ENCODE data around the gene MLF1. TPM values are rescaled to one million over a fixed set of nuclear protein-coding genes. Genes with fewer than 3 reads are reported as not detected.
A peak's percentile ranks its signal among the peaks of the same experiment; 100 is the strongest.
"Not testable (repeated sequence)": the region's sequence is repeated elsewhere in the genome, so short reads cannot be mapped to it uniquely, and the experiment has no call there.

MLF1 gene, protein sequence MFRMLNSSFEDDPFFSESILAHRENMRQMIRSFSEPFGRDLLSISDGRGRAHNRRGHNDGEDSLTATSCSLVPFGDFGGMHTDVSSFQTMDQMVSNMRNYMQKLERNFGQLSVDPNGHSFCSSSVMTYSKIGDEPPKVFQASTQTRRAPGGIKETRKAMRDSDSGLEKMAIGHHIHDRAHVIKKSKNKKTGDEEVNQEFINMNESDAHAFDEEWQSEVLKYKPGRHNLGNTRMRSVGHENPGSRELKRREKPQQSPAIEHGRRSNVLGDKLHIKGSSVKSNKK
- total RNA-seq, result 0.25 TPM

DNA sequence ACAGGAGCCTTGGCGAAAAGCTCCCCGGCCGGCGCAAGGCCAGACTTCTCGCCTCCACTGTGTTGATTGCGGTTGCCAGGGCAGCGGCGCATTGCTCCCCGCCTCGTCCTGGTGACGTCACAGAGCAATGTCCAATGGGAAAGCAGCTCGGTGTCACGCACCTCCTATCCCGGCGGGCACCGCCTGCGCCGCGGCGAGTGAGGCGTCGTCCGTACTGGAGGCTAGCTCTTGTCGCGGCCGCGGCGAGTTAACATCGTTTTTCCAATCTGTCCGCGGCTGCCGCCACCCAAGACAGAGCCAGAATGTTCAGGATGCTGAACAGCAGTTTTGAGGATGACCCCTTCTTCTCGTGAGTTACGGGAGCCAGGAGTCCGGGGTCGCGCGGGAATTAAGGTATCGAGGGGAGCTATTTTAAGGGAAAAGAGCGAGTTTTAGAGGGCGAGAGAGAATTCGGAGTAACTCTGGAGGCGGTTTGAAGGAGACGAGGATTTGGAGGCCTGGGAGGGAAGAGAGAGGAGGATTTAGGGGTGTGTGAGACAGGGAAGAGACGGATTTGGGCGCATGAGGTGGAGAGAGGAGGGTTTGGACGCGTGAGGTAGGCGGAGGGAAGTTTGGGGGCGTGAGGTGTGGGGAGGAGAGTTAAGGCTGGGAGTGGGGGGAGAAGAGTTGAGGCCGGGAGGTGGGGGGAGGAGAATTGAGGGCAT is at the start of gene MLF1:
Gene MLF1, plus strand, starts transcription at position 196 of the 704 bp plus-strand sequence. Its CDS starts 107 bp downstream, at position 303.
- DNase-seq (ENCODE audit: low spot score) (peak; percentile 82), ATAC-seq (peak; percentile 98)

DNA sequence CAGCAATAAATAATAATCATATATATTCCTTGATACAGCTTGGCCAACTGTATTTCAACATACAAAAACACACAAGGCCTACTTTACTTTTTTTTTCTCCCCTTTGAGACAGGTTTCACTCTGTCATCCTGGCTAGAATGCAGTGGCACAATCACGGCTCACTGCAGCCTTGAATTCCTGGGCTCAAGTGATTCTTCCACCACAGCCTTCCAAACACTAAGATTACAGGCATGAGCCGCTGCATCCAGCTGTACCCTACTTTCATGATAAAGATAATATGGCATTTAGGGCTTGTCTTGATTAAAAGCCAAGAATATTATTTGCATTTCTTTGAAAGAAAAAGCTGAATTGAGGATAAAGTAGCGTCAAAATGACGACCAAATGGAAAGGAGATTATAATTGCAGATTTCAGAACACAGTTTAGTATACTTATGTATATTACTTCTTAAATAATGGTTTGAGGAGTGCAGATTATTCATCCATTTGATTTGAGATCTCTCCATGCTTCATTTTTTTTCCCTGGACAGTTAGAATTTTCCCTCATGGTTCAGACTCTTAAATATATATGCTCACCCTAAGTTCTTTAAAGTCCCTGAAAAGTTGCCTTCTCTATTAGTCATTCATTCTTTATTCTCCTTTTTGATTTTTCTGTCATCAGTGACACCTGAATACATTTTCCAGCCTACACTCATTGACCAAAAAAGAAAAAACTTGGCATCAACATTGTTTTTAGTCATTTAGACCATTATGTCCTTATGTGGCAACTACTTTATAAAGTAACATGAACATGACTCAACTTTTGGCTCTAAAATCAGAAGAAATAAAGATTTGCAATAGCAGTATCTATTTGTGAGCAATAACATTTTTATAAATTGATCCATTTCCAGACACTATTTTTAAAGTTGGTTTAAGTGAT is 48.5 kb upstream of the MLF1 start:
- ATAC-seq, result no peak
- no peak for DNase-seq (ENCODE audit: low spot score)

DNA sequence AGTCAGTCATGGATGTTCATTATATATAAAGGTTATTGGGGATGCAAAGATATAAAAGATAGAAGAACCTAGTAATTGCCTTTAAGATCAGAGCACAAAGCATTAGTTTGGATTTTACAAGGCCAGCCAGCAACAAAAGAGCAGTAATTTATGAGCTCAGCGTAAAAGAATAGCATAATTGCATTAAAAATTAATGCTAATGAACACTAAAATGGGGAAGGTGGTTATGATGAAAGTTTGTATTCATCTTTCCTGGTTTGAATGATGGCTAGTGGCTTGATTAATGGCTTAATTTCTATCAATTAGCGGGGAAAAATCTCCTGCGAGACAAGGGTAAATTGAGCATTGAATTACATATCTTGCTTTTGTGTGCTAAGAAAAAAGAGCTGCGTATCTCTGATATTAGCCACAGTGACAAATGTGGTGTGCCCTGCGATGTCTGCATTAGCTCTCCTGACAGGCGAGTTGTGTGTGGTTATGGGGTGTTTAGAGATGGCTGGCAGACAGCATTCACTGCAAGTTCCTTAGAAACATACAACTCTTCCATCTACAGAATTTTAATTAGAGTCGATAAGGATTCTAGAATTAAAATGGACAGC is 42.8 kb upstream of the MLF1 start:
- no peak for ATAC-seq

DNA sequence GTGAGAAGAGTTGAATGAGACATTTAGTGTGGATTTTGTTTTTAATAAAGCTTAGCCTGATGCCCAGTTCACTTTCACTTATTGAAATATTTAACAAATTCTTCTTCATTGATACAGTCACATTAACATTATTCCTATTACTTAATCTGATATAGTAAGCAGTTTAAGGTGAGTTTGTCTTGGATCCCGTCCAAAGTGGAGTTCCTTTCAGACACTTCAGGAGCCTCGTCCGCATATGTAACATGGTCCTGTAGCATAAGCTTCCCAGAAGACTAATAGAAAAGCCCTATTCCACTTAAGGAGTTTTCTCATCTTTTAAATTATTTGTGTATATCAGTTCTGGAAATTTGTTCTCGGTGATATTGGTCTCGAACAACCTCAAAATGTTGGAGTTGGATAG is 39.7 kb upstream of the MLF1 start:
- no peak for ATAC-seq
- DNase-seq (ENCODE audit: low spot score), result no peak

More for the DNA sequence above, 42.8 kb upstream of the MLF1 start:
- DNase-seq (ENCODE audit: low spot score), result no peak

DNA sequence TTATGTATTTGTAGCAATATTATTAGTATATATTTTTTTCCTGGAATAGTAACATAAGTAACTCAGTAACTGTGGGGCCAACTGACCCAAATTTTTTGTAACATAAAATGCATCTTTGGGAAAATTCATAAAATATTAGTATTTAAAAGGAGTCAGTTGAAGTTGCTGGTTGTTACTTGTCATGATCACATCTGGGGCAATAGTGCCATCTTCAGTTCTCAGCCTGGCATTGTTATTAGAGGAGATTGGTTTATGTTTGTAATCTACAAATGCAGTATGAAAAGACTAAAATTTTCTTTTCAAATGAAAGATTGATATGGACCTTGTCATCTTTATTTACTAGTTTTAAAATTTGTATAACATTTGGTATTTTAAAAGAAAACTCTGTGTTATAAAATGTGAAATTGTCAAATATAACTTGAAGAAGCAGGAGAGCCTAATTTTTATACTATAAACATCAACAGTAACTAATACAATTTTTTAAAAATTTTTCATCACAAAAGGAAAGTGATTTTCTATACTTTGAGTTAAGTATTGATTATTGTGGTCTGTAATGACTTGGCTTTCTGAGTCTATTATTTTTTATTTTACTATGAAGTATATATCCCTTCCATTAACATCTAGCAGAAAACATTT is 38.8 kb upstream of the MLF1 start:
- ATAC-seq (peak; percentile 62), DNase-seq (ENCODE audit: low spot score) (no peak)

DNA sequence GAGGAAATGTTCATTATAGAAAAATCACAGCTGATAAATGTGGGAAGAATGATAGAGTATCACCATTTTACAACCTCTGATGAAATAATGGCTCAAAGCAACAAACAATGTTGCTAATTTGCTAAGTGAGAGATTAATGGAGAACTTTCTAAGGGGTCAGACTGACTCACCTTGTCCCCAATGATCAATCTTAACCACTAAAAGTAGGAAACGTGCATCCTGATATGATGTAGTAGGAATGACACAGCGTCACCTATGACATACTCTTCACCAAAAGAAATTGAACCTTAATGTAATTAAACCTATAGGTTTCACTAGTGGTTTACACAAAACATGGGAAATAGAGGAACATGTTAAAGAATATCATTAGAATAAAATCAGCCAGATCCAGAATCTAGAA is 35.1 kb upstream of the MLF1 start:
- no peak for DNase-seq (ENCODE audit: low spot score)
- ATAC-seq, result no peak

DNA sequence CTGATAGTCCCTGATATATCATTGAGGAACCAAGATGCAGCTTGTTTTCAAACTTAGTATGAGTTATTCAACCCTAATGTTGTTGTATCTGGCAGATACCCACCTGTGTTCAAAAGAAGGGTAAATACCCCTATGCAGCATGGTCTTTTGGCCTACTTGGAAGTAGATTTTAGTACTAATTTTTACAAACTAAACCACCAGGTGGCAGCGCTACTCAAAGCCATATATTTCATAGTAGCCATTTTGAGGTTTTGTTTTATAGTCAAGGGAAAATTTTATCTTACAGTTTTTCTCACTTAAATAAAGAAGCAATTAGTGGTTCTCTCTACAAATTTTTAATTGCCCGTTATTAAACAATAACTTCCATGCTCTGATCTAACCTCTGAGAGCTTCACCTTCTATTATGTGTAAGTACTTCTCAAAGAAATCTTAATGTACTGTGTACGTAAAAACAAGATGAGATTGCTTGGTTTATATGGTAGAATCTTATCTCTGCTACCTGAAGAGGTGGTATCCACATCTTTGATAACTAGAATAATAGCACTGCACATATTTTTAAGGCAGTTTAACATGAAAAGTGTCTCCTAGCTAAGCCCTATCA is 31.5 kb upstream of the MLF1 start:
- ATAC-seq (peak; percentile 75), DNase-seq (ENCODE audit: low spot score) (no peak)

DNA sequence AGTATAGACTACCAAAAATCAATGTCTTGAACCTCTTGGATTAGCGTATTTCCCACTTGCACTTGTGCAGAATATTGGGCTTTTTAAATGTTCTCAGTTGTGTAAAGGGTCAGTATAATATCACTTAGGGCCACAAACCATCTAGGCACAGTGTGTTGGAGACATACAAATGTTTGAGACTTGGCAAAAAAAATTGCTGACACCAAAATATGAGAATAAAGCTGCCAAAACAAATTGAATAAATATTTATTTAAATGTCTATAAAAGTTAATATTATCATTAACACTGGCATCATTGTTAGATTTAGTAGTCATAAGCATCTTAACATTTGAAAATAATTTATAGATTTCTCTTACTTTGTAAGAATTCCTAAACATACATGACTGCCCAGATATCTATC is 30.9 kb upstream of the MLF1 start:
- DNase-seq (ENCODE audit: low spot score) (no peak), ATAC-seq (no peak)

DNA sequence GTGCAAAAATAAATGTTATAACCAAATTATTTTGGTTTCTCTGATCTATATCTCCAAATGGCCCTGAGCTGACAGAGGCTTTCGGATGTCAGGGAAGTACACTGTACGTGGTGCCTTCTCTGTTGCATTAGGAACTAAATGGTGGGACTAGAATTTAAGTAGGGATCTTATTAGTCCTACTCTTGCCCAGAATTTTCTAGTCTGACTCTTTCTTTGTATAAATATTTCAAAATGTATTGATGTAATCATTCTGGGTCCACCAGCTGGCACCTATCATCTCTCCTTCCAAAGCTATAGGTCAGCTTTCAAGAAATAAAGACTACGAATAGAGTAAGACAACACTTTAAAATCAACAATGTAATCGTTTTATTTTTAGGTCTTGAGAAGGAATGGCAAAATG is 22.3 kb upstream of the MLF1 start:
- DNase-seq (ENCODE audit: low spot score) (no peak), ATAC-seq (no peak)

DNA sequence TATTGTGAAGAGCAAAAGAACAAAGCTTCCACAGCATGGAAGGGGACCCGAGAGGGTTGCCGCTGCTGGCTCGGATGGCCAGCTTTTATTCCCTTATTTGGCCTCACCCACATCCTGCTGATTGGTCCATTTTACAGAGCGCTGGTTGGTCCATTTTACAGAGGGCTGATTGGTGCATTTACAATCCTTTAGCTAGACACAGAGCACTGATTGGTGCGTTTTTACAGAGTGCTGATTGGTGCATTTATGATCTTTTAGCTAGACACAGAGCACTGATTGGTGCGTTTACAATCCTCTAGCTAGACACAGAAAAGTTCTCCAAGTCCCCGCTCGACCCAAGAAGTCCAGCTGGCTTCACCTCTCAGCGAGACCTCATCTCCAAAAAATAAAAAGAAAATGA is 21.1 kb upstream of the MLF1 start:
- not testable (repeated sequence) for DNase-seq (ENCODE audit: low spot score); ATAC-seq

DNA sequence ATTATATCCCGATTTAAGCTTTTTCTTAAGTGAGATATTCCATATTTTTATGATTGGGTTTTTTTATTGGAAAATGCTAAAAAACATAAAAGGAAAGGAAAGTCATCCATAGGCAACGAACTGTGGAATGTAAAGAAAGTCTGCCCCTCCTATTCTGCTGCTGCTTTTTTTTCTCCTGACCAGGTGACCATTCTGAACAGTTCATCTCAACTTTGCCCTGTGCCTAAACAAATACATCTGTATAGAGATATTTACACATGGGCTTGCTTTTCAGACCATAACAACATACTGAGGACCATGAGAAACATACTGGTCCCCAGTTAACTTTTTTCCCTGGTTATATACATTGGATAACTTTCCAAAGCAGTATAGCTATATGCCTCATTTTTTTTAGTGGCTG is 18.9 kb upstream of the MLF1 start:
- ATAC-seq (no peak), DNase-seq (ENCODE audit: low spot score) (no peak)

DNA sequence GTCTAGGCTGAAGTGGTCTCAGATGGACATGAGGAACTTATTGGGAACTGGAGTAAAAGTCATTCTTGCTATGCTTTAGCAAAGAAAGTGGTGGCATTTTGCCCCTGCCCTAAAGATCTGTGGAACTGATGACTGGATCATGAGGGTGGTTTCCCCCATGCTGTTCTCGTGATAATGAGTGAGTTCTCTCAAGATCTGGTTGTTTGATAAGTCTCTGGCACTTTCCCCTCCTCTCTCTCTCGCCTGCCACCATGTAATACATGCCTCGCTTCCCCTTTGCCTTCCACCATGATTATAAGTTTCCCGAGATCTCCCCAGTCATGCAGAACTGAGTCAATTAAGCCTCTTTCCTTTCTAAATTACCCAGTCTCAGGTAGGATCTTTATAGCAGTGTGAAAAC is 11.5 kb upstream of the MLF1 start:
- no peak for DNase-seq (ENCODE audit: low spot score)
- ATAC-seq, result no peak

DNA sequence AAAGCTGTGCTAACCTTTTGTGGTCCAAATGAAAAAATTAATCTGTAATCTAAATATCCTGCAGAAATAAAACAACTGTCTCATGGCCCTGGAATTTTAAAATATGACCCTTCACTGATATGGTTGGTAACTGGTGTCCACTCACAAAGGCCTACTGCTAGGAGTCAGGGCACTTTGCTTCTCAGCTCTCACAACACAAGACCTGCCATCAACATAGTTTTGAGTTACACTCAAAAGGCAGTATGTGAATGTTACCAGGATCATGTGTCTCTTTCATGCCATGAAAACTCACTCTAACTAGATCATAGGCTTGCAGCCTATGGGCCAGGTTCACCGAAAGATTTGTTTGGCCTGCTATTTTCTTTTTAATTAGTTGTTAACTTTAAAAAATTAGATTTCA is 10.0 kb upstream of the MLF1 start:
- DNase-seq (ENCODE audit: low spot score), result no peak
- no peak for ATAC-seq

DNA sequence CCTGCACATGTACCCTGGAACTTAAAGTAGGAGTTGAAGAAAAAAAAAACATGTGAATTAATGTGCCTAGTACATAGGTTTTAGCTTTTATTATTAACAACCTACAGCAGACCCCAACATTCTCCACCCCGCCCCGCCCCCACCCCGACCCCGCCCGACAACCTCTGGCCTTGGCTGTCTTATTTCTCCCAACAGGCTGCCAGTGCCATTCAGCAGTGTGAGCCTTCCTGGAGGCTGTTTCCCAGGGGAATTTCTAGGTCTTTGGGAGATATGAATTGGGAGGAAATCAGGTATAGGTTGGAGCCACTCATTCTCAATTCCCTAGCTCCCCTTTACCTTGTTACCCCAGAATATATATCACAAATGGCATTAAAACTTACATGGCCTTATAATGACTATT is 8.3 kb upstream of the MLF1 start:
- ATAC-seq (no peak), DNase-seq (ENCODE audit: low spot score) (no peak)

DNA sequence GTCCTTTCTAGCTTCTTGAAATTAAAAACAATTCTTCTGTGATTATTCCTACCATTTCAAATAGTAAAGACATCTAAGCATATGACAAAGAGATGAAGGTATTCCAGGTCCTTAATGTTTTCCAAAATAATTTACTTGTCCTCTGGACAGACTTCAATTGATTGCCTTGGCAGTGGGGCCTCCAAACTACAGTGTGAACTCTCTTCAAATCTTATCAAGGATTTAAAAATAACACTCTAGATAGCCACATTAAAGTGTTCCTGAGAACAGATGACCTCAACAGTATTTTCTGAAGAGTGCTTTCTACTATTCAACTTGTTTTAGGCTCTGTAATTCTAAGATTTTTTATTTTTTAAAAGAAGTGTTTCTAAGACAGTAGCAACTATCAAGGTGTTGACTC is 7.9 kb upstream of the MLF1 start:
- DNase-seq (ENCODE audit: low spot score) (no peak), ATAC-seq (no peak)

DNA sequence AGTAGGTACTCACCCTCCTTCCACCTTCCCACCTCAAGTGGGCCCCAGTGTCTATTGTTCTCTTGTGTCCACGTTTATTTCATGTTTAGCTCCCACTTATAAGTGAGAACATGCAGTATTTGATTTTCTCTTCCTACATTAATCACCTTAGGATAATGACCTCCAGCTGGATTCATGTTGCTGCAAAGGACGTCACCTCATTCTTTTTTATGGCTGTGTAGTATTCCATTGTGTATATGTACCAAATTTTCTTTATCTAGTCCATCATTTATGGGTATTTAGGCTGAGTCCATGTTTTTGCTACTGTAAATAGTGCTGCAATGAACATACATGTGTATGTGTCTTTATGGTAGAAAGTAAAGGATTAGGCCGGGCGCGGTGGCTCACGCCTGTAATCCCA is 5.9 kb upstream of the MLF1 start:
- no peak for DNase-seq (ENCODE audit: low spot score)
- ATAC-seq, result no peak

DNA sequence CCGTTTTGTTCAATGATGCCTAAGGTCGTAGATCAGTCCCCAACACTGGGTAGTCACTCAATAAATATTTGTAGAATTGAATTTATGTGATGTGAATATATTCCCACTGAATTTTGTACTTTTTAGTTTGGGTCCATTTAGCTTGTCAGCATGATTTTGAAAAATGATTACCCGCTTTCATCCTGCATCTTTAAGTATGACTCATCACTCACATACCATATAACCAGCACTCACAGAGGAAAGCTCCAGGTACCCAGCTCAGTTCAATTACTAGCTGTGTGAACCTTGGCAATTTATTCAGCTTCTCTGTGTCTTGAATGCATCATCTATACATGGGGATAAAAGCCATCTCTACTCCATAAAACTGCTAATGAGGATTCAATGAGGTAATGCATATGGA is 2.2 kb upstream of the MLF1 start:
- no peak for ATAC-seq
- no peak for DNase-seq (ENCODE audit: low spot score)

DNA sequence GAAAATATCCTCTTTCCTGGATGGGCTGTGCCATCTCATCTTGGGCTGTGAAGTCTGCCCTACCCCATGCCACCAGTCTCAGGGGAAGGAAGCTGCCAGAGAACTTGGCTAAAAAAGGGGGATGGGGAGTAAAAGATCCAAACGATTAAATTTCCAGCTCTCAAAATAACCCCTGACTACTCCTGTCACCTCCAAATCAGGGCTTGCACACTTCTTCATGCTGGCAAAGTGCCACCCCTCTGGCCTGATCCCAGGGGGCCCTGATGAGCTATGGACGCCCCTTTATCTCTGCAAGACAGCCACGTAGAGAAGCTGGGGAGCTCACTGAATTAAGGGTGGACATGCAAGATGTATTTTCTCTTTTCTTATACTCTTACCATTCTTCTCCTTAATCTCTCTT is 1.2 kb upstream of the MLF1 start:
- ATAC-seq, result no peak
- DNase-seq (ENCODE audit: low spot score), result no peak

DNA sequence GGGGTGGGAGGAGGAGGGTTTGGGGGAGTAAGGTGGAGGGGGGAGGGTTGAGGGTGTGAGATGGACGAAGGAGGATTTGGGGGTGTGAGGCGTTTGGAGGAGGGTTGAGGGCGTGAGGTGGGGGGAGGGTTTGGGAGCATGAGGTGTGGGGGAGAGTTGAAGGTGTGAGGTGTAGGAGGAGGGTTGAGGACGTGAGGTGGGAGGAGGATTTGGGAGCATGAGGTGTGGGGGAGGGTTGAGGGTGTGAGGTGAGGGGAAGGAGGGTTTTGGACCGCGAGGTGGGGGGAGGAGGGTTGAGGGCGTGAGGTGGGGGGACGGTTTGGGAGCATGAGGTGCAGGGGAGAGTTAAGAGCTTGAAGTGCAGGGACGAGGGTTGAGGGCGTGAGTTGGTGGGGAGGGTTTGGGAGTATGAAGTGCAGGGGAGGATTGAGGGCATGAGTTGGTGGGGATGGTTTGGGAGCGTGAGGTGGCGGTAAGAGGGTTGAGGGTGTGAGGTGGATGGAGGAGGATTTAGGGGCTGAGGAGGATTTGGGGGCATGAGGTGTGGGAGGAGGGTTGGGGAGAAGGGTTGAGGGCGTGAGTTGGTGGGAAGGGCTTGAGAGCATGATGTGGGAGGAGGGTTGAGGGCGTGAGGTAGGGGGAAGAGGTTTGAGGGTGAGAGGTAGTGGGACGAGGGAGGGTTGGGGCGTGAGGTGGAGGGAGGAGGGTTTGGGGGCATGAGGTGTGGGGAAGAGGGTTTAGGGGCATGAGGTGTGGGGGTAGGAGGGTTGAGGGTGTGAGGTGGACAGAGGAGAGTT is 1.2 kb downstream of the MLF1 start:
- ATAC-seq (no peak), DNase-seq (ENCODE audit: low spot score) (no peak)

DNA sequence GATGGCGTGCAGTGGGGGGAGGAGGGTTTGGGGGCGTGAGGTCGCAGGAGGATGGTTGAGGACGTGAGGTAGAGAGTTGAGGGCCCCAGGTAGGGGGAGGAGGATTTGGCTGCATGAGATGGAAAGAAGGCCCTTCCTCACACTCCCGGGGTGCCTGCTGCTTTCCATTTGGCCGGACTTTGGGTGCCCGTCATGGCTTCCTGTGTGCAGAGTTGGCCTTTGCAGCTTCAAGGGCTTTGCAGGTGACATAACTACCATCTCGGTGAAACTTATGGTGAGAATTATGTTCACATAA is 1.7 kb downstream of the MLF1 start:
- DNase-seq (ENCODE audit: low spot score) (no peak), ATAC-seq (no peak)
